Endometrial microvascular endothelial cells (primary cell): Measurements from ENCODE around the gene RCC2. TPM values are rescaled to one million over a fixed set of nuclear protein-coding genes. Genes with fewer than 3 reads are reported as not detected.

Experiments
- in situ Hi-C: cut with HindIII; loops from 2 replicates; pipeline ENCODE4 v1.10.0; 2017; ENCODE audit warnings: low sequenced_read_pairs, low pct_unique_long_range_greater_than_20kb; ENCODE audit errors: inconsistent ontology term
- total RNA-seq: library from RNA; depleted of rRNA; stranded (reverse); fragments of >200 nt; gene quantifications from one replicate; pipeline ENCODE4 v1.2.3, GENCODE V29; 2015; ENCODE audit errors: inconsistent ontology term

RCC2 gene
- total RNA-seq, 1 donor from 2014 or later, result 83.1 TPM

GRCh38 chr1:17400725-17401341 lies 38.6 kb downstream of the RCC2 start:
- in situ Hi-C loops, result no loop called here

GRCh38 chr1:17397910-17398695 lies 41.4 kb downstream of the RCC2 start:
- in situ Hi-C loops, result no loop called here

- in situ Hi-C loops, result no loop called here
These were observed 46.2 kb downstream of the RCC2 start for GRCh38 chr1:17393230-17393629.

- in situ Hi-C loops, result no loop called here
These were observed 47.2 kb downstream of the RCC2 start for GRCh38 chr1:17392199-17392740.

GRCh38 chr1:17381161-17381560 lies 58.3 kb downstream of the RCC2 start:
- in situ Hi-C loops, result no loop called here

- in situ Hi-C loops, result no loop called here
These were observed 62.0 kb downstream of the RCC2 start for GRCh38 chr1:17377325-17377953.

GRCh38 chr1:17375651-17376050 lies 63.8 kb downstream of the RCC2 start:
- in situ Hi-C loops, result no loop called here

GRCh38 chr1:17372955-17373354 lies 66.5 kb downstream of the RCC2 start:
- in situ Hi-C loops, result no loop called here

GRCh38 chr1:17371896-17372295 lies 67.6 kb downstream of the RCC2 start, which contains the start of gene PADI6:
TSS of gene PADI6 (plus strand) at chr1:17372196. CDS start at chr1:17372246, 50 bp downstream.
- in situ Hi-C loops, result no loop called here

GRCh38 chr1:17370618-17371017 lies 68.9 kb downstream of the RCC2 start:
- in situ Hi-C loops, result no loop called here

- in situ Hi-C loops, result no loop called here
These were observed 70.0 kb downstream of the RCC2 start for GRCh38 chr1:17369466-17369865.

GRCh38 chr1:17365293-17365692 lies 74.2 kb downstream of the RCC2 start:
- in situ Hi-C loops, result no loop called here

- in situ Hi-C loops, result no loop called here
These were observed 75.7 kb downstream of the RCC2 start for GRCh38 chr1:17363771-17364170.

- in situ Hi-C loops, result no loop called here
These were observed 76.1 kb downstream of the RCC2 start for GRCh38 chr1:17363351-17363750.

GRCh38 chr1:17361687-17362086 lies 77.8 kb downstream of the RCC2 start:
- in situ Hi-C loops, result no loop called here

GRCh38 chr1:17360272-17360956 lies 79.1 kb downstream of the RCC2 start:
- in situ Hi-C loops, result no loop called here

- in situ Hi-C loops, result no loop called here
These were observed 79.7 kb downstream of the RCC2 start for GRCh38 chr1:17359808-17360207.

GRCh38 chr1:17359031-17359430 lies 80.4 kb downstream of the RCC2 start:
- in situ Hi-C loops, result no loop called here

- in situ Hi-C loops, result no loop called here
These were observed 80.9 kb downstream of the RCC2 start for GRCh38 chr1:17358557-17358956.
